HCT116 (cell line): Measurements from ENCODE around the gene ACAT2. TPM values are rescaled to one million over a fixed set of nuclear protein-coding genes. Genes with fewer than 3 reads are reported as not detected.

Source experiments
- ATAC-seq: fragments of 200-7000 bp; cut with Tn5 transposase; 2 replicates; pipeline ENCODE4 v1.9.1; 2020; ENCODE audit warnings: mild to moderate bottlenecking, moderate library complexity
- BruUV-seq: library from RNA; stranded (reverse); fragments of 400-500 nt; replicated peaks from 2 replicates; lab custom pipeline; 2021; lab: Mats Ljungman, UMichigan
- CTCF ChIA-PET: fragments of 300-600 bp; sonication (Branson Sonifier 250); formaldehyde crosslinking; loops from one replicate; lab custom pipeline; 2021; ENCODE audit warnings: antibody characterized with exemption; lab: Charles Lee
- POLR2A ChIA-PET: fragments of 300-600, 350-600 bp; sonication (Branson Sonifier 250); formaldehyde crosslinking; loops from one replicate; lab custom pipeline; 2021; ENCODE audit warnings: antibody characterized with exemption; lab: Charles Lee
- RAD21 ChIA-PET, 2 experiments: fragments of 300-600 bp; sonication (Branson Sonifier 250); formaldehyde crosslinking; loops; one replicate each; lab custom pipeline; 2023; ENCODE audit warnings: low total read pairs in 2 of 2; ENCODE audit not compliant: uncharacterized antibody in 2 of 2, unreplicated experiment in 2 of 2, low non-redundant PET in 1 of 2; lab: Charles Lee
- DNase-seq: peaks from one replicate; pipeline ENCODE4 v3.0.0-alpha.2; 2010; ENCODE audit warnings: low read depth, low spot score
- H2AFZ ChIP-seq: fragments of 200-600 bp; shearing (Covaris generic), sonication (generic); 2 replicates; pipeline ENCODE4 v1.6.1; 2017; ENCODE audit warnings: low read depth, mixed run types, mixed read lengths, antibody characterized with exemption, low read length; ENCODE audit not compliant: poor library complexity, severe bottlenecking
- H3K27ac ChIP-seq: 2 replicates; pipeline ENCODE4 v1.5.1; 2012; ENCODE audit warnings: low read depth, low read length
- H3K27me3 ChIP-seq: fragments of 200-600 bp; sonication (generic); 2 replicates; pipeline ENCODE4 v1.6.1; 2016; ENCODE audit warnings: mixed run types, low read length, mixed read lengths; ENCODE audit not compliant: insufficient read depth
- H3K36me3 ChIP-seq, 2 experiments: fragments of 200-500 bp in 1 of 2; fragments of 200-600 bp in 1 of 2; sonication (Bioruptor generic) in 1 of 2; sonication (generic) in 1 of 2; 2 replicates each; pipeline versions ENCODE4 v1.5.1 to v1.6.1; 2014 to 2016; ENCODE audit warnings: low read length in 2 of 2, inconsistent platforms in 1 of 2, mixed read lengths in 1 of 2, mixed run types in 1 of 2; ENCODE audit not compliant: insufficient read depth in 2 of 2, control insufficient read depth in 1 of 2
- H3K4me1 ChIP-seq, 2 experiments: fragments of 200-600 bp in 1 of 2; sonication (generic) in 1 of 2; 2 replicates each; pipeline versions ENCODE4 v1.5.1 to v1.6.1; 2012 to 2017; ENCODE audit warnings: low read length in 2 of 2, inconsistent platforms in 1 of 2, mild to moderate bottlenecking in 1 of 2, mixed read lengths in 1 of 2, mixed run types in 1 of 2, moderate library complexity in 1 of 2; ENCODE audit not compliant: insufficient read depth in 2 of 2, control insufficient read depth in 1 of 2
- H3K4me2 ChIP-seq: fragments of 200-600 bp; sonication (generic); 2 replicates; pipeline ENCODE4 v1.6.1; 2017; ENCODE audit warnings: mixed run types, low read length, mixed read lengths
- H3K4me3 ChIP-seq, 2 experiments: fragments of 200-600 bp in 1 of 2; sonication (generic) in 1 of 2; replicated peaks in 1 of 2; 2 replicates each; pipeline ENCODE4 v1.5.1; 2011 to 2016; ENCODE audit warnings: low read length in 2 of 2, control low read depth in 1 of 2, low read depth in 1 of 2, mild to moderate bottlenecking in 1 of 2, mixed read lengths in 1 of 2, mixed run types in 1 of 2
- H3K79me2 ChIP-seq: fragments of 200-600 bp; sonication (generic); 2 replicates; pipeline ENCODE4 v1.6.1; 2017; ENCODE audit warnings: mild to moderate bottlenecking, mixed run types, low read length, moderate library complexity, mixed read lengths; ENCODE audit not compliant: insufficient read depth
- H3K9ac ChIP-seq: fragments of 200-600 bp; sonication (generic); 2 replicates; pipeline ENCODE4 v1.6.1; 2016; ENCODE audit warnings: low read length, mixed read lengths
- H3K9me2 ChIP-seq: fragments of 200-600 bp; sonication (generic), shearing (Covaris generic); 2 replicates; pipeline ENCODE4 v1.6.1; 2017; ENCODE audit warnings: mixed run types, mild to moderate bottlenecking, moderate library complexity; ENCODE audit not compliant: insufficient read depth
- H3K9me3 ChIP-seq, 2 experiments: fragments of 200-500 bp in 1 of 2; fragments of 200-600 bp in 1 of 2; sonication (Bioruptor generic) in 1 of 2; sonication (generic) in 1 of 2; 2 replicates each; pipeline ENCODE4 v1.6.1; 2014 to 2017; ENCODE audit warnings: low read length in 2 of 2, mixed read lengths in 2 of 2, inconsistent platforms in 1 of 2, low read depth in 1 of 2, mild to moderate bottlenecking in 1 of 2, mixed run types in 1 of 2, moderate library complexity in 1 of 2; ENCODE audit not compliant: control insufficient read depth in 1 of 2, insufficient read depth in 1 of 2
- H4K20me1 ChIP-seq: fragments of 200-600 bp; sonication (generic), shearing (Covaris generic); 2 replicates; pipeline ENCODE4 v1.6.1; 2017; ENCODE audit warnings: mixed run types, mild to moderate bottlenecking, moderate library complexity; ENCODE audit not compliant: insufficient read depth
- ATF3 ChIP-seq: IDR thresholded peaks from 2 replicates; pipeline ENCODE4 v1.6.1; 2012
- CBX3 ChIP-seq: IDR thresholded peaks from 2 replicates; pipeline ENCODE4 v1.6.1; 2012; ENCODE audit warnings: low read depth
- CEBPB ChIP-seq: IDR thresholded peaks from 2 replicates; pipeline ENCODE4 v1.6.1; 2012; ENCODE audit warnings: low read depth
- CTCF ChIP-seq, 3 experiments: fragments of 200-600 bp in 1 of 3; sonication (generic) in 1 of 3; IDR thresholded peaks in 2 of 3; conservative IDR thresholded peaks in 1 of 3; 2 replicates each; pipeline ENCODE4 v1.5.1; 2012 to 2017; ENCODE audit warnings: low read depth in 2 of 3, low read length in 2 of 3, antibody characterized with exemption in 1 of 3, borderline replicate concordance in 1 of 3, control low read depth in 1 of 3, mild to moderate bottlenecking in 1 of 3, mixed read lengths in 1 of 3, mixed run types in 1 of 3, moderate library complexity in 1 of 3; ENCODE audit not compliant: insufficient read depth in 1 of 3
- EGR1 ChIP-seq: IDR thresholded peaks from 2 replicates; pipeline ENCODE4 v1.6.1; 2012; ENCODE audit warnings: low read depth
- ELF1 ChIP-seq: IDR thresholded peaks from 2 replicates; pipeline ENCODE4 v1.6.1; 2012; ENCODE audit warnings: low read depth, borderline replicate concordance
- EZH2 ChIP-seq: fragments of 200-600 bp; sonication (generic); IDR thresholded peaks from 2 replicates; pipeline ENCODE4 v1.6.1; 2017; ENCODE audit warnings: antibody characterized with exemption, mixed run types
- FOSL1 ChIP-seq: IDR thresholded peaks from 2 replicates; pipeline ENCODE4 v1.6.1; 2012; ENCODE audit warnings: low read depth
- MAX ChIP-seq: IDR thresholded peaks from 2 replicates; pipeline ENCODE4 v1.6.1; 2012
- POLR2A ChIP-seq: IDR thresholded peaks from 2 replicates; pipeline ENCODE4 v1.7.0; 2011; ENCODE audit warnings: borderline replicate concordance; ENCODE audit not compliant: insufficient read depth, insufficient read length; ENCODE audit errors: extremely low read depth
- POLR2AphosphoS5 ChIP-seq: IDR thresholded peaks from 2 replicates; pipeline ENCODE4 v1.6.1; 2011; ENCODE audit warnings: mild to moderate bottlenecking, low read depth, low read length, moderate library complexity
- RAD21 ChIP-seq: IDR thresholded peaks from 2 replicates; pipeline ENCODE4 v1.6.1; 2012; ENCODE audit warnings: low read depth, mild to moderate bottlenecking
- REST ChIP-seq: IDR thresholded peaks from 2 replicates; pipeline ENCODE4 v1.6.1; 2012; ENCODE audit warnings: low read depth
- SP1 ChIP-seq: IDR thresholded peaks from 2 replicates; pipeline ENCODE4 v1.6.1; 2012; ENCODE audit warnings: low read depth
- SRF ChIP-seq: IDR thresholded peaks from 2 replicates; pipeline ENCODE4 v1.6.1; 2012; ENCODE audit warnings: low read depth
- TCF7L2 ChIP-seq: IDR thresholded peaks from 2 replicates; pipeline ENCODE4 v1.7.0; 2011; ENCODE audit warnings: borderline replicate concordance, inconsistent platforms; ENCODE audit not compliant: insufficient read depth, insufficient read length; ENCODE audit errors: extremely low read depth
- YY1 ChIP-seq: IDR thresholded peaks from 2 replicates; pipeline ENCODE4 v1.6.1; 2011; ENCODE audit warnings: low read length, low read depth, moderate library complexity, mild to moderate bottlenecking; ENCODE audit not compliant: insufficient replicate concordance; ENCODE audit errors: extremely low read depth
- ZBTB33 ChIP-seq: IDR thresholded peaks from 2 replicates; pipeline ENCODE4 v1.6.1; 2011; ENCODE audit warnings: mild to moderate bottlenecking, low read length, moderate library complexity; ENCODE audit not compliant: insufficient replicate concordance; ENCODE audit errors: extremely low read depth
- ZFX ChIP-seq: fragments of 450-650 bp; IDR thresholded peaks from 2 replicates; pipeline ENCODE4 v1.6.1; 2017
- ZNF274 ChIP-seq: fragments of 200-500 bp; sonication (Bioruptor generic); IDR thresholded peaks from 2 replicates; pipeline ENCODE4 v1.6.1; 2014; ENCODE audit warnings: mild to moderate bottlenecking, low read depth, low read length, inconsistent platforms
- intact Hi-C: fragments of 100-400 bp; cut with micrococcal nuclease; formaldehyde crosslinking; loops from 2 replicates; pipeline ENCODE4 v1.10.0; 2022
- total RNA-seq: library from RNA; stranded (reverse); gene quantifications from one replicate; pipeline ENCODE4 v1.2.1, GENCODE V29; 2021; ENCODE audit not compliant: unreplicated experiment

Gene ACAT2
- total RNA-seq, 1 experiment from 2014 or later: 41.6 TPM

- H4K20me1 ChIP-seq: no peaks in the 10 kb centered on the region
- intact Hi-C loops: no loop called here
- POLR2A ChIA-PET: no interaction called here
Observed at GRCh38 chr6:159808647-159809046, 46.8 kb downstream of the ACAT2 start.

More at GRCh38 chr6:159808647-159809046, 46.8 kb downstream of the ACAT2 start:
- H2AFZ ChIP-seq: no peak overlapping the region
- ChIA-PET CTCF (no interaction called here), RAD21 (no interaction called here)
- no peaks in the 10 kb centered on the region for H3K9me3 ChIP-seq
- H3K27me3 ChIP-seq: no peaks in the 10 kb centered on the region
- no TSS peak for BruUV-seq
- no peak overlapping the region for H3K4me3 ChIP-seq
- H3K4me1 ChIP-seq: no peaks in the 10 kb centered on the region
- H3K27ac ChIP-seq: no peak overlapping the region
- no peaks in the 10 kb centered on the region for H3K36me3 ChIP-seq
- no peak for ATAC-seq
- TF ChIP-seq EGR1 (no peak), MAX (no peak), ATF3 (no peak), POLR2A (no peak), RAD21 (no peak), CBX3 (no peak), POLR2AphosphoS5 (no peak), ZFX (no peak), TCF7L2 (no peak), ELF1 (no peak), EZH2 (no peak), FOSL1 (no peak), CTCF (IDR thresholded peaks at IDR 0.05 in 2 of 3, conservative IDR thresholded peaks at IDR 0.05 in 1 of 3; ENCODE audit: borderline replicate concordance in 1 of 3, insufficient read depth in 1 of 3, low read depth in 2 of 3, low read length in 2 of 3) (no peak), ZBTB33 (no peak), CEBPB (no peak), YY1 (no peak), ZNF274 (no peak), SRF (no peak), REST (no peak), SP1 (no peak)
- no peak overlapping the region for H3K4me2 ChIP-seq
- no peaks in the 10 kb centered on the region for H3K9me2 ChIP-seq
- H3K79me2 ChIP-seq: no peaks in the 10 kb centered on the region
- H3K9ac ChIP-seq: no peak overlapping the region
- DNase-seq: no peak
